WTC11 (cell line): ENCODE data around the gene MTMR6. TPM values are rescaled to one million over a fixed set of nuclear protein-coding genes. Genes with fewer than 3 reads are reported as not detected.

Source experiments
- ATAC-seq: fragments of 200-7000 bp; cut with Tn5 transposase; 2 replicates; pipeline ENCODE4 v1.10.0; 2021; ENCODE audit warnings: mild to moderate bottlenecking, moderate library complexity
- CTCF ChIA-PET: fragments of 300-600 bp; sonication (Branson Sonifier 250); formaldehyde crosslinking; loops from one replicate; lab custom pipeline; 2021; ENCODE audit warnings: antibody characterized with exemption; lab: Charles Lee
- POLR2A ChIA-PET: fragments of 350-600 bp; sonication (Branson Sonifier 250); formaldehyde crosslinking; loops from one replicate; lab custom pipeline; 2021; ENCODE audit warnings: antibody characterized with exemption; lab: Charles Lee
- DNase-seq: peaks from one replicate; pipeline ENCODE4 v3.0.0; 2021; ENCODE audit warnings: low spot score
- H3K27ac Mint-ChIP-seq: 2 replicates; pipeline ENCODE4 v1.8.0; 2021; ENCODE audit warnings: mixed read lengths
- H3K27me3 Mint-ChIP-seq: 2 replicates; pipeline ENCODE4 v1.8.0; 2021; ENCODE audit warnings: low read depth, mild to moderate bottlenecking, moderate library complexity, mixed read lengths
- H3K36me3 Mint-ChIP-seq: 2 replicates; pipeline ENCODE4 v1.8.0; 2021; ENCODE audit warnings: mixed read lengths
- H3K4me1 Mint-ChIP-seq: 2 replicates; pipeline ENCODE4 v1.8.0; 2022; ENCODE audit warnings: mixed read lengths
- H3K4me3 Mint-ChIP-seq: 2 replicates; pipeline ENCODE4 v1.8.0; 2021; ENCODE audit warnings: mild to moderate bottlenecking, moderate library complexity, mixed read lengths
- H3K9me3 Mint-ChIP-seq: 2 replicates; pipeline ENCODE4 v1.8.0; 2021; ENCODE audit warnings: mixed read lengths
- ATF6 ChIP-seq: sonication (generic); formaldehyde crosslinking; IDR thresholded peaks from 2 replicates; pipeline ENCODE4 v1.8.1; 2023; ENCODE audit warnings: mild to moderate bottlenecking, missing genetic modification reagents
- CREM ChIP-seq: sonication (generic); formaldehyde crosslinking; IDR thresholded peaks from 2 replicates; pipeline ENCODE4 v1.8.1; 2022; ENCODE audit warnings: mild to moderate bottlenecking, missing genetic modification reagents, moderate library complexity
- E2F1 ChIP-seq: sonication (generic); formaldehyde crosslinking; IDR thresholded peaks from 2 replicates; pipeline ENCODE4 v1.8.0; 2022; ENCODE audit warnings: mild to moderate bottlenecking, missing genetic modification reagents
- E2F5 ChIP-seq: sonication (generic); formaldehyde crosslinking; IDR thresholded peaks from 2 replicates; pipeline ENCODE4 v1.8.1; 2022; ENCODE audit warnings: mild to moderate bottlenecking, moderate library complexity, missing genetic modification reagents
- ESRRA ChIP-seq: sonication (generic); formaldehyde crosslinking; IDR thresholded peaks from 2 replicates; pipeline ENCODE4 v1.8.1; 2022; ENCODE audit warnings: mild to moderate bottlenecking, missing genetic modification reagents, borderline replicate concordance
- FOXP1 ChIP-seq: sonication (generic); formaldehyde crosslinking; IDR thresholded peaks from 2 replicates; pipeline ENCODE4 v1.8.0; 2022; ENCODE audit warnings: missing genetic modification reagents, mild to moderate bottlenecking, moderate library complexity, borderline replicate concordance
- HMGXB4 ChIP-seq: sonication (generic); formaldehyde crosslinking; IDR thresholded peaks from 2 replicates; pipeline ENCODE4 v1.8.1; 2023; ENCODE audit warnings: mild to moderate bottlenecking, moderate library complexity, missing genetic modification reagents
- IRF2 ChIP-seq: sonication (generic); formaldehyde crosslinking; IDR thresholded peaks from 2 replicates; pipeline ENCODE4 v1.8.0; 2022; ENCODE audit warnings: low read depth, missing genetic modification reagents, borderline replicate concordance
- NR3C1 ChIP-seq: sonication (generic); formaldehyde crosslinking; conservative IDR thresholded peaks from 2 replicates; pipeline ENCODE4 v1.8.1; 2023; ENCODE audit warnings: low read depth, mild to moderate bottlenecking, missing genetic modification reagents
- PRRX2 ChIP-seq: fragments of 250-450 bp; sonication (Bioruptor Pico); IDR thresholded peaks from 2 replicates; pipeline ENCODE4 v1.8.0; 2021; ENCODE audit warnings: mild to moderate bottlenecking
- SP1 ChIP-seq: sonication (generic); formaldehyde crosslinking; conservative IDR thresholded peaks from 2 replicates; pipeline ENCODE4 v1.8.1; 2022; ENCODE audit warnings: missing genetic modification reagents
- TEAD1 ChIP-seq: sonication (generic); formaldehyde crosslinking; IDR thresholded peaks from 2 replicates; pipeline ENCODE4 v1.8.0; 2022; ENCODE audit warnings: mild to moderate bottlenecking, missing genetic modification reagents
- ZNF263 ChIP-seq: sonication (generic); formaldehyde crosslinking; IDR thresholded peaks from 2 replicates; pipeline ENCODE4 v1.8.1; 2022; ENCODE audit warnings: low read depth, mild to moderate bottlenecking, moderate library complexity, missing genetic modification reagents
- ZNF425 ChIP-seq: fragments of 250-450 bp; sonication (Bioruptor Pico); conservative IDR thresholded peaks from 2 replicates; pipeline ENCODE4 v1.9.0; 2021; ENCODE audit warnings: mild to moderate bottlenecking
- ZNF532 ChIP-seq: fragments of 250-450 bp; sonication (Bioruptor Pico); IDR thresholded peaks from 2 replicates; pipeline ENCODE4 v1.9.0; 2021; ENCODE audit warnings: mild to moderate bottlenecking, borderline replicate concordance
- ZNF671 ChIP-seq: fragments of 250-450 bp; sonication (Bioruptor Pico); IDR thresholded peaks from 2 replicates; pipeline ENCODE4 v1.8.0; 2021; ENCODE audit warnings: mild to moderate bottlenecking
- total RNA-seq: library from RNA; stranded (reverse); gene quantifications from 3 replicates; pipeline ENCODE4 v1.2.3, GENCODE V29; 2021

The MTMR6 gene
- total RNA-seq, 1 experiment from 2014 or later: 8.6 TPM

GRCh38 chr13:25217023-25217885 is 70.0 kb downstream of the MTMR6 start:
- Mint-ChIP-seq H3K27ac (no peak overlapping the region), H3K27me3 (no peaks in the 10 kb centered on the region), H3K4me3 (no peak overlapping the region), H3K4me1 (peaks cover 18% of the 10 kb centered on the region), H3K9me3 (no peaks in the 10 kb centered on the region; the same call in 1 of the 2 replicates), H3K36me3 (no peaks in the 10 kb centered on the region)
- ATAC-seq (no peak), DNase-seq (no peak)
- ChIA-PET POLR2A (no interaction called here), CTCF (interaction anchor here (0.9 kb wide), 1 partner anchor 222 kb away, joined by 3 read pairs; no protein-coding TSS in a partner anchor)
- TF ChIP-seq ZNF425 (CRISPR knock-in tag) (no peak), ZNF671 (CRISPR knock-in tag) (no peak), TEAD1 (no peak), ESRRA (CRISPR knock-in tag) (no peak), ZNF263 (CRISPR knock-in tag) (no peak), CREM (CRISPR knock-in tag) (no peak), PRRX2 (no peak), IRF2 (CRISPR knock-in tag) (no peak), ZNF532 (CRISPR knock-in tag) (no peak), E2F1 (CRISPR knock-in tag) (no peak), E2F5 (CRISPR knock-in tag) (no peak), SP1 (CRISPR knock-in tag) (no peak), ATF6 (no peak), HMGXB4 (CRISPR knock-in tag) (no peak), NR3C1 (no peak), FOXP1 (CRISPR knock-in tag) (no peak)
